Measurements from ENCODE around the gene CACFD1.

DNA sequence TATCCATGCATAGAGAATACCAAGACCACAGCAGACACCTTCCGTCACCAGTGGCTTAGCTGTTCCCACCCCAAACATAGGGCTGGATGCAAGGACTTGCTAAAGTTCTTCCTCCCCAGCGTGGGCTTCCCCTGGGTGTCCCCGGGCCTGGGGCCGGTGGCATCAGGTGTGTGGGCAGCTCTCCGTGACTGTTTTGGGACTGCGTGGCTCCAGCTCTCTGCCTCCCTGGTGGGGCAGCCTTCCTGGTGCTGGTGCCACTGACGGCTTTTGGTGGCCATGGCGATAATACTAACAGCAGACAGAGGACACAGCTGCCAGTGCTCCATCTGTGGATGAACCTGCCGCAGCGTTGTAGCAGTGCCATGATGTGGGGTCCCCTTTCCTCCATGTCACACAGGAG is 4.9 kb downstream of the CACFD1 start:
- TF ChIP-seq, protein P1, sequence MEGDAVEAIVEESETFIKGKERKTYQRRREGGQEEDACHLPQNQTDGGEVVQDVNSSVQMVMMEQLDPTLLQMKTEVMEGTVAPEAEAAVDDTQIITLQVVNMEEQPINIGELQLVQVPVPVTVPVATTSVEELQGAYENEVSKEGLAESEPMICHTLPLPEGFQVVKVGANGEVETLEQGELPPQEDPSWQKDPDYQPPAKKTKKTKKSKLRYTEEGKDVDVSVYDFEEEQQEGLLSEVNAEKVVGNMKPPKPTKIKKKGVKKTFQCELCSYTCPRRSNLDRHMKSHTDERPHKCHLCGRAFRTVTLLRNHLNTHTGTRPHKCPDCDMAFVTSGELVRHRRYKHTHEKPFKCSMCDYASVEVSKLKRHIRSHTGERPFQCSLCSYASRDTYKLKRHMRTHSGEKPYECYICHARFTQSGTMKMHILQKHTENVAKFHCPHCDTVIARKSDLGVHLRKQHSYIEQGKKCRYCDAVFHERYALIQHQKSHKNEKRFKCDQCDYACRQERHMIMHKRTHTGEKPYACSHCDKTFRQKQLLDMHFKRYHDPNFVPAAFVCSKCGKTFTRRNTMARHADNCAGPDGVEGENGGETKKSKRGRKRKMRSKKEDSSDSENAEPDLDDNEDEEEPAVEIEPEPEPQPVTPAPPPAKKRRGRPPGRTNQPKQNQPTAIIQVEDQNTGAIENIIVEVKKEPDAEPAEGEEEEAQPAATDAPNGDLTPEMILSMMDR (IDR thresholded peaks at IDR 0.05; ENCODE audit: low read depth, low read length, poor library complexity, severe bottlenecking) = no peak
- no peak for TF ChIP-seq EZH2phosphoT487 (IDR thresholded peaks at IDR 0.05; ENCODE audit: borderline replicate concordance, low read length)

Measured in DOHH2 (cell line).